Endodermal cell (in vitro differentiated cells): ENCODE data around the gene TAF4B. TPM values are rescaled to one million over a fixed set of nuclear protein-coding genes. Genes with fewer than 3 reads are reported as not detected.

Experiments
- DNase-seq: peaks from one replicate; pipeline ENCODE4 v3.0.0-alpha.2; 2017
- H3K27ac ChIP-seq: 2 replicates; pipeline ENCODE4 v1.5.1; 2013; ENCODE audit warnings: mild to moderate bottlenecking, low read depth, low read length, moderate library complexity
- H3K27me3 ChIP-seq: 2 replicates; pipeline ENCODE4 v1.6.1; 2013; ENCODE audit warnings: mild to moderate bottlenecking, low read length, moderate library complexity; ENCODE audit not compliant: insufficient read depth, control insufficient read depth, poor library complexity, severe bottlenecking
- H3K36me3 ChIP-seq: 2 replicates; pipeline ENCODE4 v1.7.0; 2013; ENCODE audit warnings: mild to moderate bottlenecking, low read length, moderate library complexity; ENCODE audit not compliant: control insufficient read depth, insufficient read depth
- H3K4me1 ChIP-seq: one replicate; pipeline ENCODE4 v1.7.0; 2013; ENCODE audit warnings: low read length; ENCODE audit not compliant: control insufficient read depth, insufficient read depth
- H3K4me3 ChIP-seq: 2 replicates; pipeline ENCODE4 v1.5.1; 2013; ENCODE audit warnings: mild to moderate bottlenecking, low read length, moderate library complexity
- H3K9ac ChIP-seq: 2 replicates; pipeline ENCODE4 v1.6.1; 2013; ENCODE audit warnings: mild to moderate bottlenecking, low read length, moderate library complexity; ENCODE audit not compliant: poor library complexity, severe bottlenecking; ENCODE audit errors: extremely low read depth
- H3K9me3 ChIP-seq: 2 replicates; pipeline ENCODE4 v1.6.1; 2013; ENCODE audit warnings: mild to moderate bottlenecking, low read length, moderate library complexity; ENCODE audit not compliant: control insufficient read depth
- H3K27ac Mint-ChIP-seq: 2 replicates; pipeline ENCODE4 v1.8.0; 2020; ENCODE audit warnings: mixed read lengths
- H3K27me3 Mint-ChIP-seq: 2 replicates; pipeline ENCODE4 v1.8.0; 2021; ENCODE audit warnings: mild to moderate bottlenecking, mixed read lengths; ENCODE audit not compliant: insufficient read depth
- H3K36me3 Mint-ChIP-seq: 2 replicates; pipeline ENCODE4 v1.8.0; 2020; ENCODE audit warnings: low read depth, mixed read lengths
- H3K4me1 Mint-ChIP-seq: 2 replicates; pipeline ENCODE4 v1.8.0; 2020; ENCODE audit warnings: mixed read lengths
- H3K4me3 Mint-ChIP-seq: 2 replicates; pipeline ENCODE4 v1.8.0; 2020; ENCODE audit warnings: mild to moderate bottlenecking, moderate library complexity, mixed read lengths
- H3K9me3 Mint-ChIP-seq: 2 replicates; pipeline ENCODE4 v1.8.0; 2020; ENCODE audit warnings: mild to moderate bottlenecking, mixed read lengths
- WGBS, 2 experiments: methylation state at CpG; one replicate each; pipeline versions ENCODE4 v1.1.5 to v1.1.7; 2013; ENCODE audit warnings: missing lambda C conversion rate in 2 of 2, mixed read lengths in 1 of 2; ENCODE audit not compliant: insufficient coverage in 1 of 2, insufficient read length in 1 of 2; 5-methylcytosine and 5-hydroxymethylcytosine counted together
- total RNA-seq, 2 donors: library from RNA; stranded (reverse); fragmentation: NEBNext Ultra II Directional in 1 of 2; extraction: Animal tissue kit (Norgen Biotek cat#: 25700) in 1 of 2; gene quantifications; 2 replicates in 1 of 2; 3 replicates in 1 of 2; pipeline ENCODE4 v1.2.1, GENCODE V29; 2021
- TF ChIP-seq, protein P1 (sequence below): fragments of 200-600 bp; sonication (generic); conservative IDR thresholded peaks from 2 replicates; pipeline ENCODE4 v1.5.0; 2021; ENCODE audit warnings: antibody characterized with exemption, mild to moderate bottlenecking

Gene TAF4B
- total RNA-seq, 2 donors from 2014 or later = 6.9 to 7.7 TPM

DNA sequence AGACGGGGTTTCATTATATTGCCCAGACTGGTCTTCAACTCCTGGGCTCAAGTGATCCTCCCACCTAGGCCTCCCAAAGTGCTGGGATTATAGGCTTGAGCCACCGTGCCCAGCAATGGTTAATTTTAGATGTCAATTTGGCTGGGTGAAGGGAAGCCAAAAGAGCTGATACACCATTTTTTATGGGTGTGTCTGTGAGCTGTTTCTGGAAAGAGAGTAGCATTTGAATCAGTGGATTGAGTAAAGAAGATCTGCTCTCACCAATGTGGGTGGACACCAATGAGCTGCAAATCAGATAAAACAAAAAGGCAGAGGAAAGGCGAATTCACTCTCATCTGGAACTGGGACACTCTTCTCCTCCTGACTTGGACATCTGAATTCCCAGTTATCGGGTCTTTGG, 16.1 kb upstream of the TAF4B start:
- Histone ChIP-seq H3K36me3 (no peaks in the 10 kb centered on the region), H3K9ac (no peak overlapping the region), H3K4me3 (no peak overlapping the region), H3K27ac (no peak overlapping the region), H3K9me3 (no peaks in the 10 kb centered on the region), H3K4me1 (no peaks in the 10 kb centered on the region), H3K27me3 (no peaks in the 10 kb centered on the region)
- Mint-ChIP-seq H3K9me3 (no peaks in the 10 kb centered on the region), H3K27me3 (peaks cover 2% of the 10 kb centered on the region), H3K4me1 (no peaks in the 10 kb centered on the region), H3K36me3 (no peaks in the 10 kb centered on the region), H3K4me3 (no peak overlapping the region), H3K27ac (no peak overlapping the region)
- no peak for DNase-seq
- WGBS, 2 experiments = 92 to 98% methylated on average over 4 of the region's 4 CpGs
- TF ChIP-seq, protein P1, sequence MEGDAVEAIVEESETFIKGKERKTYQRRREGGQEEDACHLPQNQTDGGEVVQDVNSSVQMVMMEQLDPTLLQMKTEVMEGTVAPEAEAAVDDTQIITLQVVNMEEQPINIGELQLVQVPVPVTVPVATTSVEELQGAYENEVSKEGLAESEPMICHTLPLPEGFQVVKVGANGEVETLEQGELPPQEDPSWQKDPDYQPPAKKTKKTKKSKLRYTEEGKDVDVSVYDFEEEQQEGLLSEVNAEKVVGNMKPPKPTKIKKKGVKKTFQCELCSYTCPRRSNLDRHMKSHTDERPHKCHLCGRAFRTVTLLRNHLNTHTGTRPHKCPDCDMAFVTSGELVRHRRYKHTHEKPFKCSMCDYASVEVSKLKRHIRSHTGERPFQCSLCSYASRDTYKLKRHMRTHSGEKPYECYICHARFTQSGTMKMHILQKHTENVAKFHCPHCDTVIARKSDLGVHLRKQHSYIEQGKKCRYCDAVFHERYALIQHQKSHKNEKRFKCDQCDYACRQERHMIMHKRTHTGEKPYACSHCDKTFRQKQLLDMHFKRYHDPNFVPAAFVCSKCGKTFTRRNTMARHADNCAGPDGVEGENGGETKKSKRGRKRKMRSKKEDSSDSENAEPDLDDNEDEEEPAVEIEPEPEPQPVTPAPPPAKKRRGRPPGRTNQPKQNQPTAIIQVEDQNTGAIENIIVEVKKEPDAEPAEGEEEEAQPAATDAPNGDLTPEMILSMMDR = no peak

DNA sequence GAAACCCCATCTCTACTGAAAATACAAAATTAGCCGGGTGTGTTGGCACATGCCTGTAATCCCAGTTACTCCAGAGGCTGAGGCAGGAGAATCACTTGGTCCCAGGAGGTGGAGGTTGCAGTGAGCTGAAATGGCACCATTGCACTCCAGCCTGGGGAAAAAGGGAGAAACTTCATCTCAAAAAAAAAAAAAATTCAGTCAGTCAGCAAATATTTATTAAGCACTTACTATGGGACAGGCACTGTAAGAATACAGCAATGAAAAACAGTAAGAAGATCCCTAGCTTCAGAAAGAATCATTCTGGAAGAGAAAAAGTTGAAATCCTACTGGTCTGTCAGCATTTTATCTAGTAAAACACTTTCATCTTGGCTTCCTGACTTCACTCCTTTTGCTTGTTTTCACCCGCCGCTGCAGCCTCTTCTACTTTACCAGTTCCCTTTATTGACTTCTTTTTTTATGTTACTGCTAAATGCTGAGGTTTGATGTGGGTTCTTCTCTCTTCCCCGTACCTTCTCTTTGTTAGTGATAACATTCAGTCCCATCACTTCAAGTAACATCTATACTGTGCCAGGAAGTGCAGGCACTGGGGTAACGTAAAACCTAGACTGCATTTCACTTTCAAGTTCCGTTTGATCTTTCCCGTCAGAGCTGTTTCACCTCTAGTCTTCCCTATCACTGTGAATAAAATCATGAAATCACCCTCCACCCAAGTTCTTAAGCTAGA, 10.8 kb upstream of the TAF4B start:
- Histone ChIP-seq H3K27ac (no peak overlapping the region), H3K9ac (no peak overlapping the region), H3K27me3 (no peaks in the 10 kb centered on the region), H3K36me3 (no peaks in the 10 kb centered on the region), H3K9me3 (no peaks in the 10 kb centered on the region), H3K4me1 (no peaks in the 10 kb centered on the region), H3K4me3 (no peak overlapping the region)
- Mint-ChIP-seq H3K27ac (no peak overlapping the region), H3K36me3 (no peaks in the 10 kb centered on the region), H3K9me3 (no peaks in the 10 kb centered on the region), H3K4me1 (no peaks in the 10 kb centered on the region), H3K4me3 (no peak overlapping the region), H3K27me3 (no peaks in the 10 kb centered on the region)
- no peak for DNase-seq
- TF ChIP-seq, protein P1 = no peak
- 90 to 95% methylated on average over 6 to 7 of the region's 7 CpGs for WGBS, 2 experiments

DNA sequence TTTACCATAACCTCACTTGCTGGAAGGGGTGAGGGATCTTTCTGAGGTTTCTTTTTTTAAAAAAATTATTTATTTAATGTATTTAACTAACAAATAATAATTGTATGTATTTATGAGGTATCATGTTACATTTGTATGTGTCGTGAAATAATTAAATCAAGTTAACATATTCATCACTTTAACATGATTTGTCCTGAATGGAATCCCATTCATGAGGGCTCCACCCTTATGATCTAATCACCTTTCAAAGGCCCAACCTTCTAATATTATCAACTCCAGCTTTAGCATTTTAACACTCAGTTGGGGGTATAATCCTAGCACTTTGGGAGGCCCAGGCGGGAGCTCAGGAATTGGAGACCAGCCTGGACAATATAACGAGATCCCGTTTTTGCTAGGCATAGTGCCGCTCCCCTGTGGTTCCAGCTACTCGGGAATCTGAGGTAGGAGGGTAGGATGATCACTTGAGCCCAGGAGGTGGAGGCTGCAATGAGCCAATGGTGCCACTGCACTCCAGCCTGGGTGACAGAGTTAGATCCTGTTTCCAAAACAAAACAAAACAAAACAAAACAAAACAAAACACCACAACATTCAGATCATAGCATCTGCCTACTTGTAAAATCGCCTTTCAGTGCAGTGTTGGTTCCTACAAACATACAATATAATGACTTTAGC, 1.1 kb upstream of the TAF4B start:
- Histone ChIP-seq H3K9ac (no peak overlapping the region), H3K9me3 (no peaks in the 10 kb centered on the region), H3K27ac (no peak overlapping the region), H3K4me3 (no peak overlapping the region), H3K27me3 (no peaks in the 10 kb centered on the region), H3K36me3 (no peaks in the 10 kb centered on the region), H3K4me1 (peaks cover 4% of the 10 kb centered on the region)
- Mint-ChIP-seq H3K36me3 (no peaks in the 10 kb centered on the region), H3K27ac (no peak overlapping the region), H3K9me3 (no peaks in the 10 kb centered on the region), H3K27me3 (peaks cover 8% of the 10 kb centered on the region), H3K4me3 (no peak overlapping the region), H3K4me1 (peaks cover 17% of the 10 kb centered on the region)
- WGBS, 2 experiments = 82 to 94% methylated on average over 1 to 6 of the region's 7 CpGs
- DNase-seq = peak; percentile 66
- TF ChIP-seq, protein P1 = no peak
